ENCODE results near the gene CD81. TPM values are rescaled to one million over a fixed set of nuclear protein-coding genes. Genes with fewer than 3 reads are reported as not detected.

The CD81 gene
- total RNA-seq, 2 experiments from 2014 or later = 118 to 145 TPM

- H3K27me3 Mint-ChIP-seq = no peaks in the 10 kb centered on the region
Observed at GRCh38 chr11:2419638-2420501, 42.8 kb downstream of the CD81 start.

GRCh38 chr11:2420502-2421225 lies 43.6 kb downstream of the CD81 start:
- Mint-ChIP-seq H3K9me3 (ENCODE audit: low read depth) (no peaks in the 10 kb centered on the region), H3K36me3 (ENCODE audit: low read depth) (no peaks in the 10 kb centered on the region), H3K4me1 (no peaks in the 10 kb centered on the region), H3K27me3 (no peaks in the 10 kb centered on the region), H3K4me3 (no peak overlapping the region), H3K27ac (no peak overlapping the region)
- peak; percentile 85 for DNase-seq
- ATAC-seq = peak; percentile 96
- ChIA-PET CTCF (interaction anchor here (0.5 to 5.1 kb wide), 31 partner anchors 11 to 617 kb away, joined by 3 to 102 read pairs (median 4); partner anchors contain the start of genes C11orf21, CD81, TSPAN32 and TSSC4), POLR2A (interaction anchor here (0.6 kb wide), 1 partner anchor 479 kb away, joined by 3 read pairs; no protein-coding TSS in a partner anchor)
- intact Hi-C loops (cut with DNase I, micrococcal nuclease) = loop anchor here (1.0 to 2.0 kb wide), 5 partner anchors 115 to 254 kb away; no protein-coding TSS in a partner anchor

More at GRCh38 chr11:2419638-2420501, 42.8 kb downstream of the CD81 start:
- Mint-ChIP-seq H3K27ac (no peak overlapping the region), H3K4me3 (no peak overlapping the region), H3K36me3 (ENCODE audit: low read depth) (no peaks in the 10 kb centered on the region), H3K9me3 (ENCODE audit: low read depth) (no peaks in the 10 kb centered on the region), H3K4me1 (no peaks in the 10 kb centered on the region)
- peak; percentile 79 for DNase-seq
- peak; percentile 56 for ATAC-seq
- ChIA-PET POLR2A (no interaction called here), CTCF (interaction anchor here (0.5 to 5.1 kb wide), 32 partner anchors 10 to 468 kb away, joined by 3 to 102 read pairs (median 4); partner anchors contain the start of genes C11orf21, CD81, TSPAN32 and TSSC4)
- intact Hi-C loops (cut with DNase I, micrococcal nuclease) = loop anchor here (1.0 to 2.0 kb wide), 6 partner anchors 20 to 254 kb away; partner anchors contain the start of gene TSSC4 (in 1 of the 2)

GRCh38 chr11:2421226-2421994 lies 44.3 kb downstream of the CD81 start:
- Mint-ChIP-seq H3K36me3 (ENCODE audit: low read depth) (no peaks in the 10 kb centered on the region), H3K9me3 (ENCODE audit: low read depth) (no peaks in the 10 kb centered on the region), H3K4me3 (no peak overlapping the region), H3K27ac (no peak overlapping the region), H3K27me3 (no peaks in the 10 kb centered on the region), H3K4me1 (no peaks in the 10 kb centered on the region)
- intact Hi-C loops (cut with DNase I, micrococcal nuclease) = loop anchor here in 1 of 2 experiments (2.0 kb wide), 1 partner anchor 235 kb away; no protein-coding TSS in a partner anchor
- ATAC-seq = no peak
- ChIA-PET POLR2A (interaction anchor here (0.6 kb wide), 1 partner anchor 479 kb away, joined by 3 read pairs; no protein-coding TSS in a partner anchor), CTCF (interaction anchor here (0.5 to 5.1 kb wide), 29 partner anchors 12 to 617 kb away, joined by 3 to 102 read pairs (median 4); partner anchors contain the start of genes C11orf21, CD81, TSPAN32 and TSSC4)
- DNase-seq = no peak

- Mint-ChIP-seq H3K36me3 (ENCODE audit: low read depth) (no peaks in the 10 kb centered on the region), H3K4me1 (no peaks in the 10 kb centered on the region), H3K9me3 (ENCODE audit: low read depth) (no peaks in the 10 kb centered on the region), H3K27ac (no peak overlapping the region), H3K4me3 (no peak overlapping the region), H3K27me3 (no peaks in the 10 kb centered on the region)
- DNase-seq (no peak), ATAC-seq (no peak)
- intact Hi-C loops (cut with DNase I, micrococcal nuclease) = loop anchor here in 1 of 2 experiments (2.0 kb wide), 1 partner anchor 235 kb away; no protein-coding TSS in a partner anchor
- CTCF ChIA-PET = interaction anchor here (0.5 to 5.1 kb wide), 8 partner anchors 75 to 338 kb away, joined by 3 to 102 read pairs (median 4); partner anchors contain the start of genes C11orf21 and TSPAN32
- POLR2A ChIA-PET = no interaction called here
Observed at GRCh38 chr11:2421996-2422395, 44.9 kb downstream of the CD81 start.

GRCh38 chr11:2422461-2423156 lies 45.5 kb downstream of the CD81 start:
- no peak for ATAC-seq
- no peaks in the 10 kb centered on the region for H3K27me3 Mint-ChIP-seq
- intact Hi-C loops (cut with DNase I, micrococcal nuclease) = no loop called here
- ChIA-PET POLR2A (no interaction called here), CTCF (interaction anchor here (0.8 to 1.0 kb wide), 3 partner anchors 117 to 470 kb away, joined by 3 to 4 read pairs (median 4); no protein-coding TSS in a partner anchor)
- H3K36me3 Mint-ChIP-seq (ENCODE audit: low read depth) = no peaks in the 10 kb centered on the region
- H3K27ac Mint-ChIP-seq = no peak overlapping the region
- DNase-seq = no peak
- H3K4me1 Mint-ChIP-seq = no peaks in the 10 kb centered on the region
- no peak overlapping the region for H3K4me3 Mint-ChIP-seq
- H3K9me3 Mint-ChIP-seq (ENCODE audit: low read depth) = no peaks in the 10 kb centered on the region

GRCh38 chr11:2423157-2424025 lies 46.3 kb downstream of the CD81 start:
- no peaks in the 10 kb centered on the region for H3K4me1 Mint-ChIP-seq
- H3K27ac Mint-ChIP-seq = no peak overlapping the region
- H3K4me3 Mint-ChIP-seq = no peak overlapping the region
- ChIA-PET CTCF (interaction anchor here (1.0 to 1.4 kb wide), 5 partner anchors 108 to 469 kb away, joined by 3 to 5 read pairs (median 4); no protein-coding TSS in a partner anchor), POLR2A (interaction anchor here (0.5 kb wide), 1 partner anchor 189 kb away, joined by 6 read pairs; no protein-coding TSS in a partner anchor)
- H3K36me3 Mint-ChIP-seq (ENCODE audit: low read depth) = no peaks in the 10 kb centered on the region
- H3K9me3 Mint-ChIP-seq (ENCODE audit: low read depth) = no peaks in the 10 kb centered on the region
- intact Hi-C loops (cut with DNase I, micrococcal nuclease) = no loop called here
- ATAC-seq (no peak), DNase-seq (no peak)
- H3K27me3 Mint-ChIP-seq = no peaks in the 10 kb centered on the region

- H3K27ac Mint-ChIP-seq = no peak overlapping the region
- intact Hi-C loops (cut with DNase I, micrococcal nuclease) = no loop called here
- ChIA-PET CTCF (interaction anchor here (0.7 to 3.5 kb wide), 5 partner anchors 16 to 463 kb away, joined by 3 to 51 read pairs (median 3); no protein-coding TSS in a partner anchor), POLR2A (no interaction called here)
- no peak overlapping the region for H3K4me3 Mint-ChIP-seq
- ATAC-seq (no peak), DNase-seq (no peak)
- no peaks in the 10 kb centered on the region for H3K27me3 Mint-ChIP-seq
- no peaks in the 10 kb centered on the region for H3K4me1 Mint-ChIP-seq
- H3K36me3 Mint-ChIP-seq (ENCODE audit: low read depth) = no peaks in the 10 kb centered on the region
- no peaks in the 10 kb centered on the region for H3K9me3 Mint-ChIP-seq (ENCODE audit: low read depth)
Observed at GRCh38 chr11:2424811-2425495, 47.8 kb downstream of the CD81 start.

- Mint-ChIP-seq H3K4me1 (no peaks in the 10 kb centered on the region), H3K36me3 (ENCODE audit: low read depth) (no peaks in the 10 kb centered on the region), H3K27me3 (no peaks in the 10 kb centered on the region), H3K27ac (no peak overlapping the region), H3K9me3 (ENCODE audit: low read depth) (no peaks in the 10 kb centered on the region), H3K4me3 (no peak overlapping the region)
- no peak for DNase-seq
- POLR2A ChIA-PET = no interaction called here
- no peak for ATAC-seq
- intact Hi-C loops (cut with DNase I, micrococcal nuclease) = no loop called here
- CTCF ChIA-PET = interaction anchor here (0.7 to 3.5 kb wide), 4 partner anchors 58 to 462 kb away, joined by 3 to 51 read pairs (median 3); no protein-coding TSS in a partner anchor
Observed at GRCh38 chr11:2425506-2425905, 48.4 kb downstream of the CD81 start.

- CTCF ChIA-PET = interaction anchor here (1.0 to 3.5 kb wide), 2 partner anchors 58 to 106 kb away, joined by 3 to 51 read pairs; no protein-coding TSS in a partner anchor
- no peaks in the 10 kb centered on the region for H3K9me3 Mint-ChIP-seq (ENCODE audit: low read depth)
Observed at GRCh38 chr11:2426221-2426620, 49.1 kb downstream of the CD81 start.

More at GRCh38 chr11:2426221-2426620, 49.1 kb downstream of the CD81 start:
- H3K27me3 Mint-ChIP-seq = no peaks in the 10 kb centered on the region
- no peak overlapping the region for H3K27ac Mint-ChIP-seq
- no peaks in the 10 kb centered on the region for H3K4me1 Mint-ChIP-seq
- intact Hi-C loops (cut with DNase I, micrococcal nuclease) = no loop called here
- no peaks in the 10 kb centered on the region for H3K36me3 Mint-ChIP-seq (ENCODE audit: low read depth)
- DNase-seq = no peak
- POLR2A ChIA-PET = no interaction called here
- no peak for ATAC-seq
- H3K4me3 Mint-ChIP-seq = no peak overlapping the region

All from activated CD4-positive, alpha-beta T cell treated with anti-CD3 and anti-CD28 coated beads for 36 hours (primary cell).